Activated CD4-positive, alpha-beta T cell treated with anti-CD3 and anti-CD28 coated beads, Interleukin-2, amount 10 ng/mL, durations not matched to agents 7 days and 5 days (primary cell): Measurements from ENCODE around the gene CENPC. TPM values are rescaled to one million over a fixed set of nuclear protein-coding genes. Genes with fewer than 3 reads are reported as not detected.
"Not testable (repeated sequence)": the region's sequence is repeated elsewhere in the genome, so short reads cannot be mapped to it uniquely, and the experiment has no call there.

ENCODE experiments used
- CTCF ChIA-PET: fragments of 350-600 bp; sonication (Branson Sonifier 250); formaldehyde crosslinking; loops from one replicate; lab custom pipeline; 2021; ENCODE audit warnings: antibody characterized with exemption; lab: Charles Lee
- POLR2A ChIA-PET: fragments of 350-600 bp; sonication (Branson Sonifier 250); formaldehyde crosslinking; loops from one replicate; lab custom pipeline; 2021; ENCODE audit warnings: antibody characterized with exemption; lab: Charles Lee
- DNase-seq: peaks from one replicate; pipeline ENCODE4 v3.0.0-alpha.2; 2020
- H3K27ac Mint-ChIP-seq: one replicate; pipeline ENCODE4 v1.8.0; 2021; ENCODE audit warnings: mild to moderate bottlenecking, moderate library complexity, mixed read lengths
- H3K27me3 Mint-ChIP-seq: one replicate; pipeline ENCODE4 v1.8.0; 2021; ENCODE audit warnings: mixed read lengths
- H3K36me3 Mint-ChIP-seq: one replicate; pipeline ENCODE4 v1.8.0; 2021; ENCODE audit warnings: low read depth, mixed read lengths
- H3K4me1 Mint-ChIP-seq: one replicate; pipeline ENCODE4 v1.8.0; 2021; ENCODE audit warnings: mixed read lengths
- H3K4me3 Mint-ChIP-seq: one replicate; pipeline ENCODE4 v1.8.0; 2021; ENCODE audit warnings: mild to moderate bottlenecking, moderate library complexity, mixed read lengths
- H3K9me3 Mint-ChIP-seq: one replicate; pipeline ENCODE4 v1.8.0; 2021; ENCODE audit warnings: mixed read lengths
- total RNA-seq, 2 experiments: library from RNA; stranded (reverse); gene quantifications; one replicate each; pipeline ENCODE4 v1.2.3, GENCODE V29; 2021

The CENPC gene
- total RNA-seq, 2 experiments from 2014 or later = 34.4 to 38.0 TPM

GRCh38 chr4:67459164-67459563, 86.1 kb downstream of the CENPC start:
- DNase-seq = no peak

GRCh38 chr4:67456577-67457196, 88.6 kb downstream of the CENPC start:
- Mint-ChIP-seq H3K9me3 (peaks cover 3% of the 10 kb centered on the region), H3K27ac (no peak overlapping the region), H3K36me3 (peaks cover 44% of the 10 kb centered on the region), H3K27me3 (no peaks in the 10 kb centered on the region), H3K4me1 (peaks cover 2% of the 10 kb centered on the region), H3K4me3 (no peak overlapping the region)
- DNase-seq = no peak
- POLR2A ChIA-PET = no interaction called here
- CTCF ChIA-PET = no interaction called here

More at GRCh38 chr4:67459164-67459563, 86.1 kb downstream of the CENPC start:
- Mint-ChIP-seq H3K9me3 (peaks cover 3% of the 10 kb centered on the region), H3K27ac (no peak overlapping the region), H3K4me1 (no peaks in the 10 kb centered on the region), H3K27me3 (no peaks in the 10 kb centered on the region), H3K4me3 (no peak overlapping the region), H3K36me3 (peaks cover 28% of the 10 kb centered on the region)
- ChIA-PET CTCF (no interaction called here), POLR2A (no interaction called here)

- H3K27me3 Mint-ChIP-seq, DNase-seq, H3K4me1 Mint-ChIP-seq, CTCF ChIA-PET, H3K27ac Mint-ChIP-seq, POLR2A ChIA-PET, H3K4me3 Mint-ChIP-seq: not testable (repeated sequence)
- H3K36me3 Mint-ChIP-seq = peaks cover 34% of the 10 kb centered on the region
- H3K9me3 Mint-ChIP-seq = peaks cover 11% of the 10 kb centered on the region
These were observed 92.5 kb downstream of the CENPC start for GRCh38 chr4:67452846-67453205.

- peaks cover 2% of the 10 kb centered on the region for H3K4me1 Mint-ChIP-seq
- H3K27me3 Mint-ChIP-seq = no peaks in the 10 kb centered on the region
- no peak overlapping the region for H3K4me3 Mint-ChIP-seq
- CTCF ChIA-PET = no interaction called here
- H3K27ac Mint-ChIP-seq = no peak overlapping the region
- H3K9me3 Mint-ChIP-seq = peaks cover 9% of the 10 kb centered on the region
- no peak for DNase-seq
- peaks cover 28% of the 10 kb centered on the region for H3K36me3 Mint-ChIP-seq
- POLR2A ChIA-PET = no interaction called here
These were observed 93.0 kb downstream of the CENPC start for GRCh38 chr4:67452100-67452845.

GRCh38 chr4:67451464-67451863, 93.8 kb downstream of the CENPC start:
- no peaks in the 10 kb centered on the region for H3K27me3 Mint-ChIP-seq
- CTCF ChIA-PET = no interaction called here
- H3K9me3 Mint-ChIP-seq = peaks cover 7% of the 10 kb centered on the region
- POLR2A ChIA-PET = no interaction called here
- peaks cover 25% of the 10 kb centered on the region for H3K36me3 Mint-ChIP-seq
- H3K4me1 Mint-ChIP-seq = peaks cover 2% of the 10 kb centered on the region
- no peak for DNase-seq
- H3K27ac Mint-ChIP-seq = no peak overlapping the region
- no peak overlapping the region for H3K4me3 Mint-ChIP-seq

GRCh38 chr4:67448621-67449020, 96.7 kb downstream of the CENPC start:
- no peak for DNase-seq
- H3K27ac Mint-ChIP-seq = no peak overlapping the region
- H3K36me3 Mint-ChIP-seq = peaks cover 15% of the 10 kb centered on the region
- H3K27me3 Mint-ChIP-seq = no peaks in the 10 kb centered on the region
- peaks cover 2% of the 10 kb centered on the region for H3K4me1 Mint-ChIP-seq
- H3K9me3 Mint-ChIP-seq = peaks cover 7% of the 10 kb centered on the region
- H3K4me3 Mint-ChIP-seq = no peak overlapping the region
- ChIA-PET CTCF (no interaction called here), POLR2A (no interaction called here)

- peaks cover 7% of the 10 kb centered on the region for H3K9me3 Mint-ChIP-seq
- H3K27ac Mint-ChIP-seq = no peak overlapping the region
- H3K4me1 Mint-ChIP-seq = no peaks in the 10 kb centered on the region
- CTCF ChIA-PET = no interaction called here
- H3K4me3 Mint-ChIP-seq = no peak overlapping the region
- no peaks in the 10 kb centered on the region for H3K27me3 Mint-ChIP-seq
- no peak for DNase-seq
- POLR2A ChIA-PET = no interaction called here
- H3K36me3 Mint-ChIP-seq = peaks cover 14% of the 10 kb centered on the region
These were observed 97.4 kb downstream of the CENPC start for GRCh38 chr4:67447873-67448272.

- Mint-ChIP-seq H3K4me1 (no peaks in the 10 kb centered on the region), H3K27me3 (no peaks in the 10 kb centered on the region), H3K36me3 (peaks cover 12% of the 10 kb centered on the region), H3K27ac (no peak overlapping the region), H3K4me3 (no peak overlapping the region), H3K9me3 (peaks cover 12% of the 10 kb centered on the region)
- ChIA-PET POLR2A (no interaction called here), CTCF (no interaction called here)
- DNase-seq = no peak
These were observed 98.5 kb downstream of the CENPC start for GRCh38 chr4:67446811-67447210.

GRCh38 chr4:67445881-67446280, 99.4 kb downstream of the CENPC start:
- H3K27me3 Mint-ChIP-seq, CTCF ChIA-PET, H3K4me3 Mint-ChIP-seq, DNase-seq, POLR2A ChIA-PET, H3K27ac Mint-ChIP-seq, H3K4me1 Mint-ChIP-seq: not testable (repeated sequence)
- Mint-ChIP-seq H3K36me3 (peaks cover 20% of the 10 kb centered on the region), H3K9me3 (peaks cover 13% of the 10 kb centered on the region)

- H3K4me3 Mint-ChIP-seq = no peak overlapping the region
- H3K27me3 Mint-ChIP-seq = no peaks in the 10 kb centered on the region
- no peak for DNase-seq
- no peaks in the 10 kb centered on the region for H3K4me1 Mint-ChIP-seq
- peaks cover 8% of the 10 kb centered on the region for H3K9me3 Mint-ChIP-seq
- POLR2A ChIA-PET = no interaction called here
- CTCF ChIA-PET = no interaction called here
- H3K36me3 Mint-ChIP-seq = peaks cover 22% of the 10 kb centered on the region
- H3K27ac Mint-ChIP-seq = no peak overlapping the region
These were observed 106.3 kb downstream of the CENPC start for GRCh38 chr4:67438975-67439374.

- H3K9me3 Mint-ChIP-seq = peaks cover 8% of the 10 kb centered on the region
- H3K27me3 Mint-ChIP-seq = no peaks in the 10 kb centered on the region
- H3K27ac Mint-ChIP-seq = no peak overlapping the region
- ChIA-PET CTCF (no interaction called here), POLR2A (no interaction called here)
- DNase-seq = no peak
- peaks cover 26% of the 10 kb centered on the region for H3K36me3 Mint-ChIP-seq
- no peak overlapping the region for H3K4me3 Mint-ChIP-seq
- no peaks in the 10 kb centered on the region for H3K4me1 Mint-ChIP-seq
These were observed 107.2 kb downstream of the CENPC start for GRCh38 chr4:67437974-67438713.

GRCh38 chr4:67436742-67437141, 108.6 kb downstream of the CENPC start:
- Mint-ChIP-seq H3K27ac (no peak overlapping the region), H3K27me3 (no peaks in the 10 kb centered on the region), H3K36me3 (peaks cover 20% of the 10 kb centered on the region), H3K4me1 (no peaks in the 10 kb centered on the region), H3K4me3 (no peak overlapping the region), H3K9me3 (peaks cover 3% of the 10 kb centered on the region)
- no peak for DNase-seq
- ChIA-PET CTCF (interaction anchor here (1.1 kb wide), 1 partner anchor 70 kb away, joined by 4 read pairs; no protein-coding TSS in a partner anchor), POLR2A (no interaction called here)

GRCh38 chr4:67430989-67431388, 114.3 kb downstream of the CENPC start:
- ChIA-PET POLR2A (no interaction called here), CTCF (no interaction called here)
- no peaks in the 10 kb centered on the region for H3K4me1 Mint-ChIP-seq
- no peak overlapping the region for H3K27ac Mint-ChIP-seq
- peaks cover 6% of the 10 kb centered on the region for H3K9me3 Mint-ChIP-seq
- H3K27me3 Mint-ChIP-seq = no peaks in the 10 kb centered on the region
- no peak for DNase-seq
- peaks cover 10% of the 10 kb centered on the region for H3K36me3 Mint-ChIP-seq
- H3K4me3 Mint-ChIP-seq = no peak overlapping the region
